Measurements from ENCODE around the gene DIS3L2.
"Not testable (repeated sequence)": the region's sequence is repeated elsewhere in the genome, so short reads cannot be mapped to it uniquely, and the experiment has no call there.

DNA sequence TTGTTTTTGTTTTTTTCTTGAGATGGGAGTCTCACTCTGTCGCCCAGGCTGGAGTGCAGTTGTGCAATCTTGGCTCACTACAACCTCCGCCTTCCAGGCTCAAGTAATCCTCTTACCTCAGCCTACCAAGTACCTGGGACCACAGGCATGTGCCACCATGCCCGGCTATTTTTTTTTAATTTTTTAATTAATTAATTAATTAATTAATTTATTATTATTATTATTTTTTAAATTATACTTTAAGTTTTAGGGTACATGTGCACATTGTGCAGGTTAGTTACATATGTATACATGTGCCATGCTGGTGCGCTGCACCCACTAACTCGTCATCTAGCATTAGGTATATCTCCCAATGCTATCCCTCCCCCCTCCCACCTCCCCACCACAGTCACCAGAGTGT lies 215.1 kb downstream of the DIS3L2 start:
- TF ChIP-seq, protein P1, sequence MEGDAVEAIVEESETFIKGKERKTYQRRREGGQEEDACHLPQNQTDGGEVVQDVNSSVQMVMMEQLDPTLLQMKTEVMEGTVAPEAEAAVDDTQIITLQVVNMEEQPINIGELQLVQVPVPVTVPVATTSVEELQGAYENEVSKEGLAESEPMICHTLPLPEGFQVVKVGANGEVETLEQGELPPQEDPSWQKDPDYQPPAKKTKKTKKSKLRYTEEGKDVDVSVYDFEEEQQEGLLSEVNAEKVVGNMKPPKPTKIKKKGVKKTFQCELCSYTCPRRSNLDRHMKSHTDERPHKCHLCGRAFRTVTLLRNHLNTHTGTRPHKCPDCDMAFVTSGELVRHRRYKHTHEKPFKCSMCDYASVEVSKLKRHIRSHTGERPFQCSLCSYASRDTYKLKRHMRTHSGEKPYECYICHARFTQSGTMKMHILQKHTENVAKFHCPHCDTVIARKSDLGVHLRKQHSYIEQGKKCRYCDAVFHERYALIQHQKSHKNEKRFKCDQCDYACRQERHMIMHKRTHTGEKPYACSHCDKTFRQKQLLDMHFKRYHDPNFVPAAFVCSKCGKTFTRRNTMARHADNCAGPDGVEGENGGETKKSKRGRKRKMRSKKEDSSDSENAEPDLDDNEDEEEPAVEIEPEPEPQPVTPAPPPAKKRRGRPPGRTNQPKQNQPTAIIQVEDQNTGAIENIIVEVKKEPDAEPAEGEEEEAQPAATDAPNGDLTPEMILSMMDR (conservative IDR thresholded peaks at IDR 0.05; ENCODE audit: low read depth, low read length) = not testable (repeated sequence)
- TF ChIP-seq, protein P2, sequence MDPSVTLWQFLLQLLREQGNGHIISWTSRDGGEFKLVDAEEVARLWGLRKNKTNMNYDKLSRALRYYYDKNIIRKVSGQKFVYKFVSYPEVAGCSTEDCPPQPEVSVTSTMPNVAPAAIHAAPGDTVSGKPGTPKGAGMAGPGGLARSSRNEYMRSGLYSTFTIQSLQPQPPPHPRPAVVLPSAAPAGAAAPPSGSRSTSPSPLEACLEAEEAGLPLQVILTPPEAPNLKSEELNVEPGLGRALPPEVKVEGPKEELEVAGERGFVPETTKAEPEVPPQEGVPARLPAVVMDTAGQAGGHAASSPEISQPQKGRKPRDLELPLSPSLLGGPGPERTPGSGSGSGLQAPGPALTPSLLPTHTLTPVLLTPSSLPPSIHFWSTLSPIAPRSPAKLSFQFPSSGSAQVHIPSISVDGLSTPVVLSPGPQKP (IDR thresholded peaks at IDR 0.05; ENCODE audit: borderline replicate concordance, low read depth, low read length) = not testable (repeated sequence)
- TF ChIP-seq MAFK (IDR thresholded peaks at IDR 0.05; ENCODE audit: low read depth, low read length); MXI1 (IDR thresholded peaks at IDR 0.05; ENCODE audit: borderline replicate concordance, low read depth, low read length); POLR2A (IDR thresholded peaks at IDR 0.05; ENCODE audit: low read depth, low read length); RAD21 (IDR thresholded peaks at IDR 0.05; ENCODE audit: low read length); SMC3 (IDR thresholded peaks at IDR 0.05; ENCODE audit: low read depth, low read length); CHD1 (IDR thresholded peaks at IDR 0.05; ENCODE audit: low read depth, low read length): not testable (repeated sequence)
- TF ChIP-seq, protein P3, sequence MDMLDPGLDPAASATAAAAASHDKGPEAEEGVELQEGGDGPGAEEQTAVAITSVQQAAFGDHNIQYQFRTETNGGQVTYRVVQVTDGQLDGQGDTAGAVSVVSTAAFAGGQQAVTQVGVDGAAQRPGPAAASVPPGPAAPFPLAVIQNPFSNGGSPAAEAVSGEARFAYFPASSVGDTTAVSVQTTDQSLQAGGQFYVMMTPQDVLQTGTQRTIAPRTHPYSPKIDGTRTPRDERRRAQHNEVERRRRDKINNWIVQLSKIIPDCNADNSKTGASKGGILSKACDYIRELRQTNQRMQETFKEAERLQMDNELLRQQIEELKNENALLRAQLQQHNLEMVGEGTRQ (IDR thresholded peaks at IDR 0.05; ENCODE audit: low read depth, low read length) = not testable (repeated sequence)
